ENCODE data around the gene CPB1. TPM values are rescaled to one million over a fixed set of nuclear protein-coding genes. Genes with fewer than 3 reads are reported as not detected.

Gene CPB1
- total and polyA plus RNA-seq, 2 of the 8 experiments (the other 6 are each of a cell fraction or from before 2014, with no cell fraction given), result not detected

DNA sequence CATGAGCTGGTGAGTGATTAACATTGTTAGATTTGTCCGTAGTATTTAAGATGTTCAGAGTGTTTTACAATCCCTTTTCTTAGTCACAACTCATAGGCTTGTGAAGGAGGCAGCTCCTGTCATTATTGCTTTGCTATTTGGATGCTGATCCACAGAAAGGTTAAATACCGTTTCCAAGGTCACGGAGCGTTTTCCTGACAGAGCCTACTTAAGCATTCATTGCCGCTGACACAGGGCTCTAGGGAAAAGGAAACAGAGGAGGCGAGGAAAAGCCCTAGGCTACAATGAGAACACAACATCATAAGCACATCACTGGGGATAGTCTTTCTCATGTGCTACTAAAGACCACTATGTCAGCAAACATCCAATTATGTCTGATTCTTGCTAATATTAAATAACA is 38.5 kb upstream of the CPB1 start:
- Histone ChIP-seq H3K14ac (ENCODE audit: insufficient read length) (no peak overlapping the region), H3K36me3 (ENCODE audit: control insufficient read depth in 2 of 4, insufficient read depth in 4 of 4, low read length in 3 of 4) (no peaks in the 10 kb centered on the region; a peak in 1 of 8 replicates), H3K79me2 (ENCODE audit: control insufficient read depth in 1 of 2, insufficient read depth in 2 of 2, low read length in 2 of 2) (no peaks in the 10 kb centered on the region), H3K9ac (replicated peaks in 1 of 4; ENCODE audit: extremely low read depth in 1 of 4, low read depth in 3 of 4, low read length in 3 of 4) (no peak overlapping the region), H2BK12ac (ENCODE audit: low read depth, low read length) (no peak overlapping the region), H2AK5ac (ENCODE audit: low read depth, low read length) (no peak overlapping the region), H4K20me1 (replicated peaks in 1 of 2; ENCODE audit: control insufficient read depth in 1 of 2, insufficient read depth in 2 of 2, low read length in 2 of 2) (no peaks in the 10 kb centered on the region), H3K9me3 (ENCODE audit: insufficient read depth in 2 of 2, low read depth in 1 of 2, low read length in 1 of 2) (peaks cover 10 to 13% of the 10 kb centered on the region in 2 experiments; a peak in 3 of 4 replicates), H3K4me3 (ENCODE audit: extremely low read depth in 1 of 4, insufficient read depth in 2 of 4, low read depth in 3 of 4, low read length in 4 of 4) (no peak overlapping the region), H3K56ac (replicated peaks; ENCODE audit: insufficient read length, low read depth, low read length) (no peak overlapping the region), H2BK120ac (replicated peaks; ENCODE audit: low read depth, low read length) (no peak overlapping the region), H3K4me2 (ENCODE audit: insufficient read depth in 1 of 2, low read depth in 2 of 2, low read length in 2 of 2) (no peak overlapping the region), H4K5ac (ENCODE audit: insufficient read length, low read depth, low read length) (no peak overlapping the region), H4K91ac (replicated peaks; ENCODE audit: insufficient read length, low read length) (no peak overlapping the region), H2AFZ (ENCODE audit: low read length) (no peak overlapping the region), H4K8ac (ENCODE audit: extremely low read depth, insufficient read depth, low read length) (no peak overlapping the region), H3K4ac (replicated peaks; ENCODE audit: insufficient read length, low read depth, low read length) (no peak overlapping the region), H3K4me1 (replicated peaks in 1 of 4; ENCODE audit: control insufficient read depth in 3 of 4, insufficient read depth in 4 of 4, low read length in 3 of 4) (no peaks in the 10 kb centered on the region), H3K23me2 (ENCODE audit: low read depth, low read length) (no peaks in the 10 kb centered on the region), H3K27ac (ENCODE audit: low read depth, low read length) (no peak overlapping the region), H2BK20ac (ENCODE audit: low read length) (no peak overlapping the region), H3K79me1 (ENCODE audit: low read depth, low read length) (no peaks in the 10 kb centered on the region), H2BK15ac (ENCODE audit: low read length) (no peak overlapping the region), H2BK5ac (ENCODE audit: low read depth, low read length) (no peak overlapping the region), H3K27me3 (replicated peaks in 1 of 4; ENCODE audit: control insufficient read depth in 3 of 4, extremely low read depth in 1 of 4, insufficient read depth in 3 of 4, low read length in 3 of 4) (no peaks in the 10 kb centered on the region), H3K18ac (ENCODE audit: extremely low read depth, low read length) (no peak overlapping the region), H3K23ac (ENCODE audit: insufficient read length) (no peak overlapping the region)
- POLR2A ChIA-PET (ENCODE audit: partially characterized antibody), result no interaction called here
- CTCF ChIA-PET (ENCODE audit: partially characterized antibody), result interaction anchor here (0.8 kb wide), 1 partner anchor 62 kb away, joined by 3 read pairs; no protein-coding TSS in a partner anchor
- DNase-seq (ENCODE audit: low read depth in 1 of 2, low spot score in 2 of 2) (no peak), FAIRE-seq (peak; percentile 19)
- 61% methylated on average over 6 of the region's 6 CpGs; no CpG with 5 or more reads in 1 of the 2 experiments for WGBS, 2 experiments (ENCODE audit: extremely low coverage in 1 of 2, insufficient coverage in 1 of 2, insufficient read length in 1 of 2, insufficient replicate concordance in 2 of 2, low coverage in 1 of 2, low lambda C conversion rate in 2 of 2, missing lambda C conversion rate in 1 of 2)
- no peak for TF ChIP-seq GTF2F1 (IDR thresholded peaks at IDR 0.05; ENCODE audit: borderline replicate concordance, low read depth, low read length)
- TF ChIP-seq EGR1 (IDR thresholded peaks at IDR 0.05; ENCODE audit: borderline replicate concordance, low read depth, low read length), result no peak
- no peak for TF ChIP-seq ASH2L (IDR thresholded peaks at IDR 0.05; ENCODE audit: low read length)
- TF ChIP-seq SP4 (IDR thresholded peaks at IDR 0.05; ENCODE audit: low read length), result no peak
- TF ChIP-seq TEAD4 (IDR thresholded peaks at IDR 0.05; ENCODE audit: low read depth, low read length), result no peak
- TF ChIP-seq BRCA1 (IDR thresholded peaks at IDR 0.05; ENCODE audit: low read depth, low read length), result no peak
- TF ChIP-seq, protein P1, sequence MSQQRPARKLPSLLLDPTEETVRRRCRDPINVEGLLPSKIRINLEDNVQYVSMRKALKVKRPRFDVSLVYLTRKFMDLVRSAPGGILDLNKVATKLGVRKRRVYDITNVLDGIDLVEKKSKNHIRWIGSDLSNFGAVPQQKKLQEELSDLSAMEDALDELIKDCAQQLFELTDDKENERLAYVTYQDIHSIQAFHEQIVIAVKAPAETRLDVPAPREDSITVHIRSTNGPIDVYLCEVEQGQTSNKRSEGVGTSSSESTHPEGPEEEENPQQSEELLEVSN (IDR thresholded peaks at IDR 0.05), result no peak
- no peak for TF ChIP-seq KDM1A (IDR thresholded peaks at IDR 0.05; ENCODE audit: borderline replicate concordance, low read length)
- TF ChIP-seq CBX5 (IDR thresholded peaks at IDR 0.05; ENCODE audit: low read depth, low read length), result no peak
- no peak for TF ChIP-seq USF2 (IDR thresholded peaks at IDR 0.05; ENCODE audit: low read length)
- no peak for TF ChIP-seq EZH2 (IDR thresholded peaks at IDR 0.05; ENCODE audit: low read depth, low read length, severe bottlenecking)
- TF ChIP-seq BACH1 (IDR thresholded peaks at IDR 0.05; ENCODE audit: low read length), result no peak
